Natural killer cell treated with Interleukin-12 subunit alpha and Interleukin-12 subunit beta and Interleukin-15 and Interleukin-18, amount 100 ng/mL, for 72 hours (primary cell): ENCODE results near the gene MBD2. TPM values are rescaled to one million over a fixed set of nuclear protein-coding genes. Genes with fewer than 3 reads are reported as not detected.
"Not testable (repeated sequence)": the region's sequence is repeated elsewhere in the genome, so short reads cannot be mapped to it uniquely, and the experiment has no call there.

Source experiments
- ATAC-seq, 2 donors: fragments of 150-1000 bp; cut with Tn5 transposase in 1 of 2; sonication (Bioruptor Pico), chemical (Tn5 transposase) in 1 of 2; 2 replicates each; pipeline ENCODE4 v1.10.0; 2021
- DNase-seq: peaks from one replicate; pipeline ENCODE4 v3.0.0; 2022; ENCODE audit warnings: low spot score
- H3K27ac Mint-ChIP-seq, 2 donors: 1 replicate in 1 of 2; 2 replicates in 1 of 2; pipeline ENCODE4 v1.8.0; 2022; ENCODE audit warnings: mixed read lengths in 2 of 2, mild to moderate bottlenecking in 1 of 2, moderate library complexity in 1 of 2
- H3K27me3 Mint-ChIP-seq, 2 donors: 1 replicate in 1 of 2; 2 replicates in 1 of 2; pipeline ENCODE4 v1.8.0; 2022; ENCODE audit warnings: mixed read lengths in 2 of 2
- H3K36me3 Mint-ChIP-seq: one replicate; pipeline ENCODE4 v1.8.0; 2022; ENCODE audit warnings: mixed read lengths
- H3K4me1 Mint-ChIP-seq, 2 donors: 1 replicate in 1 of 2; 2 replicates in 1 of 2; pipeline ENCODE4 v1.8.0; 2022; ENCODE audit warnings: low read depth in 2 of 2, mixed read lengths in 2 of 2, mild to moderate bottlenecking in 1 of 2
- H3K4me3 Mint-ChIP-seq: one replicate; pipeline ENCODE4 v1.8.0; 2022; ENCODE audit warnings: mixed read lengths
- H3K9me3 Mint-ChIP-seq: 2 replicates; pipeline ENCODE4 v1.8.0; 2022; ENCODE audit warnings: mixed read lengths
- total RNA-seq, 2 donors: library from RNA; stranded (reverse); gene quantifications; one replicate each; pipeline ENCODE4 v1.2.3, GENCODE V29; 2022

MBD2 gene
- total RNA-seq, 2 donors from 2014 or later: 149 to 211 TPM

GRCh38 chr18:54148151-54148550 is 76.3 kb downstream of the MBD2 start:
- Mint-ChIP-seq H3K4me1 (peaks cover 51 to 54% of the 10 kb centered on the region in 2 donors), H3K27me3 (no peaks in the 10 kb centered on the region), H3K36me3 (peaks cover 27% of the 10 kb centered on the region), H3K27ac (peak overlapping the region; percentile 99), H3K9me3 (peaks cover 5% of the 10 kb centered on the region), H3K4me3 (peak overlapping the region; percentile 81)
- DNase-seq (no peak), ATAC-seq (no peak)

GRCh38 chr18:54147439-54147838 is 77.0 kb downstream of the MBD2 start:
- no peak for DNase-seq
- peak overlapping the region; percentile 69 for H3K4me3 Mint-ChIP-seq
- H3K9me3 Mint-ChIP-seq: peaks cover 5% of the 10 kb centered on the region
- H3K36me3 Mint-ChIP-seq: peaks cover 20% of the 10 kb centered on the region
- H3K27me3 Mint-ChIP-seq: no peaks in the 10 kb centered on the region
- H3K4me1 Mint-ChIP-seq: peaks cover 45 to 52% of the 10 kb centered on the region in 2 donors
- peak; percentile 46 to 67 for ATAC-seq
- H3K27ac Mint-ChIP-seq: peak overlapping the region; percentile 99

GRCh38 chr18:54141041-54141608 is 83.3 kb downstream of the MBD2 start:
- Mint-ChIP-seq H3K4me3 (no peak overlapping the region), H3K36me3 (peaks cover 25% of the 10 kb centered on the region), H3K4me1 (peaks cover 0 to 18% of the 10 kb centered on the region in 2 donors), H3K9me3 (peaks cover 18% of the 10 kb centered on the region), H3K27ac (peak overlapping the region in 1 of 2 donors; percentile 67), H3K27me3 (no peaks in the 10 kb centered on the region)
- ATAC-seq (no peak), DNase-seq (no peak)

- ATAC-seq (no peak), DNase-seq (no peak)
- Mint-ChIP-seq H3K36me3 (peaks cover 25% of the 10 kb centered on the region), H3K27ac (peak overlapping the region in 1 of 2 donors; percentile 55), H3K4me3 (no peak overlapping the region), H3K27me3 (no peaks in the 10 kb centered on the region), H3K4me1 (peaks cover 0 to 18% of the 10 kb centered on the region in 2 donors), H3K9me3 (peaks cover 18% of the 10 kb centered on the region)
Observed at GRCh38 chr18:54140641-54141040, 83.8 kb downstream of the MBD2 start.

GRCh38 chr18:54135216-54135615 is 89.3 kb downstream of the MBD2 start:
- H3K4me1 Mint-ChIP-seq: peaks cover 0 to 6% of the 10 kb centered on the region in 2 donors
- no peak for DNase-seq
- H3K4me3 Mint-ChIP-seq: no peak overlapping the region
- ATAC-seq: no peak
- H3K27me3 Mint-ChIP-seq: no peaks in the 10 kb centered on the region
- peaks cover 13% of the 10 kb centered on the region for H3K36me3 Mint-ChIP-seq
- H3K27ac Mint-ChIP-seq: no peak overlapping the region
- H3K9me3 Mint-ChIP-seq: peaks cover 9% of the 10 kb centered on the region

GRCh38 chr18:54134053-54134452 is 90.4 kb downstream of the MBD2 start:
- H3K27me3 Mint-ChIP-seq: no peaks in the 10 kb centered on the region
- H3K4me1 Mint-ChIP-seq: peaks cover 7 to 14% of the 10 kb centered on the region in 2 donors
- ATAC-seq (no peak), DNase-seq (no peak)
- H3K36me3 Mint-ChIP-seq: peaks cover 10% of the 10 kb centered on the region
- peaks cover 9% of the 10 kb centered on the region for H3K9me3 Mint-ChIP-seq
- H3K4me3 Mint-ChIP-seq: no peak overlapping the region
- H3K27ac Mint-ChIP-seq: no peak overlapping the region

GRCh38 chr18:54130631-54131030 is 93.8 kb downstream of the MBD2 start:
- Mint-ChIP-seq H3K27ac (no peak overlapping the region), H3K9me3 (no peaks in the 10 kb centered on the region), H3K36me3 (no peaks in the 10 kb centered on the region), H3K4me1 (peaks cover 7 to 11% of the 10 kb centered on the region in 2 donors), H3K27me3 (no peaks in the 10 kb centered on the region), H3K4me3 (no peak overlapping the region)
- ATAC-seq: no peak
- DNase-seq: no peak

GRCh38 chr18:54130177-54130576 is 94.3 kb downstream of the MBD2 start:
- Mint-ChIP-seq H3K9me3 (no peaks in the 10 kb centered on the region), H3K27me3 (no peaks in the 10 kb centered on the region), H3K4me3 (no peak overlapping the region), H3K4me1 (peaks cover 7 to 11% of the 10 kb centered on the region in 2 donors), H3K27ac (peak overlapping the region in 1 of 2 donors; percentile 31), H3K36me3 (no peaks in the 10 kb centered on the region)
- ATAC-seq (no peak), DNase-seq (no peak)

GRCh38 chr18:54129448-54130067 is 94.9 kb downstream of the MBD2 start:
- no peaks in the 10 kb centered on the region for H3K9me3 Mint-ChIP-seq
- no peaks in the 10 kb centered on the region for H3K27me3 Mint-ChIP-seq
- no peak overlapping the region for H3K4me3 Mint-ChIP-seq
- H3K36me3 Mint-ChIP-seq: no peaks in the 10 kb centered on the region
- peak in 1 of 2 donors; percentile 72 for ATAC-seq
- no peak for DNase-seq
- peak overlapping the region; percentile 2 to 31 for H3K27ac Mint-ChIP-seq
- peaks cover 7 to 9% of the 10 kb centered on the region in 2 donors for H3K4me1 Mint-ChIP-seq

GRCh38 chr18:54127759-54128378 is 96.6 kb downstream of the MBD2 start:
- H3K4me1 Mint-ChIP-seq: peaks cover 7 to 9% of the 10 kb centered on the region in 2 donors
- H3K27ac Mint-ChIP-seq: peak overlapping the region in 1 of 2 donors; percentile 15
- no peaks in the 10 kb centered on the region for H3K27me3 Mint-ChIP-seq
- no peak overlapping the region for H3K4me3 Mint-ChIP-seq
- DNase-seq: no peak
- H3K9me3 Mint-ChIP-seq: no peaks in the 10 kb centered on the region
- ATAC-seq: peak in 1 of 2 donors; percentile 54
- no peaks in the 10 kb centered on the region for H3K36me3 Mint-ChIP-seq

- Mint-ChIP-seq H3K27me3 (no peaks in the 10 kb centered on the region), H3K36me3 (no peaks in the 10 kb centered on the region), H3K9me3 (no peaks in the 10 kb centered on the region), H3K4me3 (no peak overlapping the region), H3K4me1 (peaks cover 7 to 9% of the 10 kb centered on the region in 2 donors), H3K27ac (peak overlapping the region in 1 of 2 donors; percentile 9)
- DNase-seq (no peak), ATAC-seq (no peak)
Observed at GRCh38 chr18:54125429-54125828, 99.0 kb downstream of the MBD2 start.

- DNase-seq, H3K27me3 Mint-ChIP-seq, H3K9me3 Mint-ChIP-seq, H3K36me3 Mint-ChIP-seq, H3K4me3 Mint-ChIP-seq, H3K27ac Mint-ChIP-seq, ATAC-seq, H3K4me1 Mint-ChIP-seq: not testable (repeated sequence)
Observed at GRCh38 chr18:54123720-54124440, 100.6 kb downstream of the MBD2 start.

- peaks cover 6 to 12% of the 10 kb centered on the region in 2 donors for H3K27me3 Mint-ChIP-seq
- peaks cover 0 to 3% of the 10 kb centered on the region in 2 donors for H3K4me1 Mint-ChIP-seq
- H3K36me3 Mint-ChIP-seq: no peaks in the 10 kb centered on the region
- H3K27ac Mint-ChIP-seq: peak overlapping the region in 1 of 2 donors; percentile 40
- ATAC-seq: peak; percentile 58 to 67
- H3K9me3 Mint-ChIP-seq: no peaks in the 10 kb centered on the region
- no peak for DNase-seq
- no peak overlapping the region for H3K4me3 Mint-ChIP-seq
Observed at GRCh38 chr18:54119524-54120019, 104.9 kb downstream of the MBD2 start.
